ENCODE results near the gene PNPLA1.

- TF ChIP-seq, protein P1, sequence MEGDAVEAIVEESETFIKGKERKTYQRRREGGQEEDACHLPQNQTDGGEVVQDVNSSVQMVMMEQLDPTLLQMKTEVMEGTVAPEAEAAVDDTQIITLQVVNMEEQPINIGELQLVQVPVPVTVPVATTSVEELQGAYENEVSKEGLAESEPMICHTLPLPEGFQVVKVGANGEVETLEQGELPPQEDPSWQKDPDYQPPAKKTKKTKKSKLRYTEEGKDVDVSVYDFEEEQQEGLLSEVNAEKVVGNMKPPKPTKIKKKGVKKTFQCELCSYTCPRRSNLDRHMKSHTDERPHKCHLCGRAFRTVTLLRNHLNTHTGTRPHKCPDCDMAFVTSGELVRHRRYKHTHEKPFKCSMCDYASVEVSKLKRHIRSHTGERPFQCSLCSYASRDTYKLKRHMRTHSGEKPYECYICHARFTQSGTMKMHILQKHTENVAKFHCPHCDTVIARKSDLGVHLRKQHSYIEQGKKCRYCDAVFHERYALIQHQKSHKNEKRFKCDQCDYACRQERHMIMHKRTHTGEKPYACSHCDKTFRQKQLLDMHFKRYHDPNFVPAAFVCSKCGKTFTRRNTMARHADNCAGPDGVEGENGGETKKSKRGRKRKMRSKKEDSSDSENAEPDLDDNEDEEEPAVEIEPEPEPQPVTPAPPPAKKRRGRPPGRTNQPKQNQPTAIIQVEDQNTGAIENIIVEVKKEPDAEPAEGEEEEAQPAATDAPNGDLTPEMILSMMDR (IDR thresholded peaks at IDR 0.05) = no peak
- TF ChIP-seq EP300 (IDR thresholded peaks at IDR 0.05) (no peak), POLR2A (IDR thresholded peaks at IDR 0.05) (no peak), POLR2AphosphoS5 (IDR thresholded peaks at IDR 0.05) (no peak)
These were observed 77.8 kb downstream of the PNPLA1 start for GRCh38 chr6:36347621-36348020.

Data from stomach (tissue), 4 donors.